Duodenal mucosa (tissue), 2 donors: Measurements from ENCODE around the gene DNAJA4.

Experiments used
- H3K27ac ChIP-seq: one replicate; pipeline ENCODE4 v1.7.0; 2013; ENCODE audit warnings: low read depth, low read length
- H3K27me3 ChIP-seq, 2 donors: one replicate each; pipeline ENCODE4 v1.7.0; 2013; ENCODE audit warnings: low read length in 2 of 2, control low read depth in 1 of 2; ENCODE audit not compliant: insufficient read depth in 2 of 2, control insufficient read depth in 1 of 2
- H3K36me3 ChIP-seq, 2 donors: one replicate each; pipeline ENCODE4 v1.7.0; 2013; ENCODE audit warnings: low read length in 2 of 2, control low read depth in 1 of 2; ENCODE audit not compliant: insufficient read depth in 2 of 2, control insufficient read depth in 1 of 2
- H3K4me1 ChIP-seq, 2 donors: one replicate each; pipeline ENCODE4 v1.7.0; 2013; ENCODE audit warnings: low read length in 2 of 2, control low read depth in 1 of 2; ENCODE audit not compliant: insufficient read depth in 2 of 2, control insufficient read depth in 1 of 2
- H3K4me3 ChIP-seq, 2 donors: one replicate each; pipeline ENCODE4 v1.7.0; 2013; ENCODE audit warnings: low read length in 2 of 2, low read depth in 1 of 2
- H3K9ac ChIP-seq, 2 donors: one replicate each; pipeline ENCODE4 v1.7.0; 2013; ENCODE audit warnings: low read length in 2 of 2, low read depth in 1 of 2
- H3K9me3 ChIP-seq, 2 donors: one replicate each; pipeline ENCODE4 v1.7.0; 2013; ENCODE audit warnings: low read length in 2 of 2, control low read depth in 1 of 2; ENCODE audit not compliant: control insufficient read depth in 1 of 2

DNAJA4 gene

GRCh38 chr15:78321786-78322185 lies 57.4 kb downstream of the DNAJA4 start:
- Histone ChIP-seq H3K36me3 (no peaks in the 10 kb centered on the region), H3K9me3 (no peaks in the 10 kb centered on the region)

GRCh38 chr15:78322243-78322642 lies 57.9 kb downstream of the DNAJA4 start:
- Histone ChIP-seq H3K27ac (no peak overlapping the region), H3K4me3 (no peak overlapping the region), H3K9ac (no peak overlapping the region), H3K4me1 (peaks cover 0 to 2% of the 10 kb centered on the region in 2 donors), H3K36me3 (no peaks in the 10 kb centered on the region), H3K9me3 (no peaks in the 10 kb centered on the region), H3K27me3 (no peaks in the 10 kb centered on the region)

More at GRCh38 chr15:78321786-78322185, 57.4 kb downstream of the DNAJA4 start:
- no peak overlapping the region for H3K4me3 ChIP-seq
- H3K27me3 ChIP-seq: no peaks in the 10 kb centered on the region
- H3K27ac ChIP-seq: no peak overlapping the region
- no peak overlapping the region for H3K9ac ChIP-seq
- H3K4me1 ChIP-seq: peaks cover 0 to 7% of the 10 kb centered on the region in 2 donors

DNA sequence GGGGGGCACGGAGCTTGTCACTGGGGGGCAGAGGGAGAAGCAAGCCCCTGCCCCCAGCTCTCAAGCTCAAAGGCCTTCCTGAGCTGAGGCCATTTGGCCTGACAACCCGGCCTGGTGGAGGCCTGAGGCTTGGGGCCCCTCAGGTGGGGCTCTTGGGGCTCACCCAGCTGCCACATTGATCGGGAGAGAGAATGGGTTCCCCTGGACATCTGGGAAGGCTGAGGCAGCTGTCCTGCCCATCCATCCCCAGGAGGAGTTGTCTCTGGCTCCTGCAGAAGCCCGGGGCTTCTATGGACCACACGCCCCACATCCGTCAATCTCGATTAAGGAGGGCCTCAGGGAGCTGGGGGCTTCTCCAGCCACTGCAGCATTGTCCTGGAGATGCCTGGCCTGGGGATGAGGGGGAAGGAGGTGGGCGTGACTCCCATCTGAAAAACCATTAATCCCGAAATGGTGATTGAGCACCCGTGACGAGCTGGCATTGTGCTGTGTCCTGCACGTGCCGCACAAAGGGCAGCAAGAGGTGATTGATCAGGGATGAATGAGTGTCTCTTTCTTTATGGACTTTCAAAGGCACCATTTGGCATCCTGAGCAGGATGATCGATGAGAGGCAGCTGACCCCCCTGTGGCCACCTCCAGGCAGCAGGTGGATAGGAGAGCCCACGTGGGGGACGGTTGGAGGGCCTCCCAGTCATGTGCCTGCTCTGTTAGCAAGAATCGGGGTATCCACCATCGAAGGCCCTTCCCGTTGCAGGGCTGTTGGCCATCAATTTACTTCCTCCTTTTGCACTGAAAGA lies 58.6 kb downstream of the DNAJA4 start:
- Histone ChIP-seq H3K4me3 (no peak overlapping the region), H3K27me3 (no peaks in the 10 kb centered on the region), H3K9ac (no peak overlapping the region), H3K4me1 (no peaks in the 10 kb centered on the region), H3K9me3 (no peaks in the 10 kb centered on the region), H3K27ac (no peak overlapping the region), H3K36me3 (no peaks in the 10 kb centered on the region)

DNA sequence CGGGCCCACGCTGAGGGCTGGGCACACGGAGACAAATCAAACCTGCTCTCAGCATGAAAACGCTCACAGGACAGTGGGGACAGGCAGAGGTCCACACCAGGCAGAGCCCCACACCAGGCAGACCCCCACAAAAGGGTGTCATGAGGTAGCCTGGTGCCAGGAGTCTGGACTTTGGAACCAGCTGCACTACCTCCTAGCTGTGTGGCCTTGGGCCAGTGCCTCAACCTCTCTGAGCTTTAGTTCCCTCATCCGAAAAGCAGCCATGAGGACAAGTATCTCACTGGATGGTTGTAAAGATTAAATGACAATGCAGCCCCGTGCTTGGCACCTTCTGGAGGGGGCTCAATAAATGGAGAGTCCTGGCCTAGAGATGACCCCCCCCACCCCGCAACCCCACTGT lies 59.3 kb downstream of the DNAJA4 start:
- no peak overlapping the region for H3K4me3 ChIP-seq
- no peaks in the 10 kb centered on the region for H3K9me3 ChIP-seq
- H3K36me3 ChIP-seq: no peaks in the 10 kb centered on the region
- H3K27me3 ChIP-seq: no peaks in the 10 kb centered on the region
- no peak overlapping the region for H3K27ac ChIP-seq
- H3K9ac ChIP-seq: no peak overlapping the region
- no peaks in the 10 kb centered on the region for H3K4me1 ChIP-seq

DNA sequence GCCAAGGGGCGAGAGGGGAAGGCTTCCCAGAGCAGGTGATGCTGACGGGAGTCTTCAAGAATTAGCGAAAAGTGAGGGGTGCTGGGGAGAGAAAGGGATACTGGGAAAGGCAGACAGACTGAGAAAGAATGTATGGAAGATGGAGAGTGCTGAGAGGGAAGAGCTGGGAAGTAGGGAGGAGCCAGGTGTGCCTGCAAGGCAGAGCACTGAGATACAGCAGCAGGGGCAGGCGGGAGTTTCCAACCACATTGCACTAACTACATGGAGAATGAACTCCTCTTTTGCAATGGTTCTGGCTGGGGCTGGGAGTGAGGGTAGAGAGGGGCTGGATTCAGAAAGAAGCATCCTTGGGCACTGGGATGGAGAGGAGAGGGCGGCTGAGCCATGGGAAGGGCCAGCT lies 59.8 kb downstream of the DNAJA4 start:
- Histone ChIP-seq H3K27ac (no peak overlapping the region), H3K4me3 (no peak overlapping the region), H3K4me1 (peaks cover 0 to 3% of the 10 kb centered on the region in 2 donors), H3K36me3 (no peaks in the 10 kb centered on the region), H3K27me3 (no peaks in the 10 kb centered on the region), H3K9me3 (no peaks in the 10 kb centered on the region), H3K9ac (no peak overlapping the region)

DNA sequence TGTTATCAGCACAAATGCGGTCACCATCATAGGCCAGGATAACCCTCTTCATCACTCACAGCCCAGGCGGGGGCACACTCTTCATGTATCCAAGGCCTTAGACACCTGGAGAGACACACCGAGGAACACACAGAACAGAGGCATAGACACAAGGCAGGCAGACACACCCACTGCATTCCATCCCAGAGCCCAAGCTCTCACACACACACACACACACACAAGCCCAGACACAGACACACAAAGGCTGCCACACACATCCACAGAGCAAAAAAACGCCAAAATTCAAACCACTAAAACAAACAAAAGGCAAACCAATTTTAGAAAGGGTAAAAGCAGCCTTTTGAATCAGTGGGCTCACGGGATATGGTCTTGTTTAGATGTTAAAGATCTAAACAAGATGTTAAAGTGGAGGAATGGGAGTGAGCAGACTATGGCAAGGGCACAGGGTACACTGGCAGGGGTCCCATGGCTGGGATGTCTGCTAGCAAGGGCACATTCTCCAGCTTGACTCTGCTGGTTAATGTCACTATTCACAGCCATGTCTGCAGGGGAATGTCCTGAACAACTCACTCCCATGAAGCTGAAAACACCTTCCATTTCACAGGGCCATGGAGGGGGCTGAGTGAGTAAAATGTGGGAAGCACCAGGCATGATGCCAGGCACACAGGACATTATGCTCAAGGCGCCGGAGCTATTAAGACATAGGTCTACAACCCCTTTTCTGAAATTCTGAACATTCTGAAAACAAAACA lies 60.9 kb downstream of the DNAJA4 start:
- H3K27me3 ChIP-seq: no peaks in the 10 kb centered on the region
- no peak overlapping the region for H3K4me3 ChIP-seq
- H3K36me3 ChIP-seq: no peaks in the 10 kb centered on the region
- H3K27ac ChIP-seq: no peak overlapping the region
- no peaks in the 10 kb centered on the region for H3K9me3 ChIP-seq
- H3K9ac ChIP-seq: no peak overlapping the region
- peaks cover 0 to 4% of the 10 kb centered on the region in 2 donors for H3K4me1 ChIP-seq

- H3K4me1 ChIP-seq: peaks cover 0 to 4% of the 10 kb centered on the region in 2 donors
- no peak overlapping the region for H3K9ac ChIP-seq
- no peaks in the 10 kb centered on the region for H3K9me3 ChIP-seq
- H3K27me3 ChIP-seq: no peaks in the 10 kb centered on the region
- H3K27ac ChIP-seq: no peak overlapping the region
- no peaks in the 10 kb centered on the region for H3K36me3 ChIP-seq
- no peak overlapping the region for H3K4me3 ChIP-seq
Observed at GRCh38 chr15:78327466-78327865, 63.1 kb downstream of the DNAJA4 start.

- no peak overlapping the region for H3K27ac ChIP-seq
- no peak overlapping the region for H3K4me3 ChIP-seq
- H3K27me3 ChIP-seq: no peaks in the 10 kb centered on the region
- no peak overlapping the region for H3K9ac ChIP-seq
- H3K4me1 ChIP-seq: peaks cover 0 to 4% of the 10 kb centered on the region in 2 donors
- no peaks in the 10 kb centered on the region for H3K9me3 ChIP-seq
- no peaks in the 10 kb centered on the region for H3K36me3 ChIP-seq
Observed at GRCh38 chr15:78329625-78330024, 65.3 kb downstream of the DNAJA4 start.
